ENCODE data around the gene ARMC3. TPM values are rescaled to one million over a fixed set of nuclear protein-coding genes. Genes with fewer than 3 reads are reported as not detected.
"Not testable (repeated sequence)": the region's sequence is repeated elsewhere in the genome, so short reads cannot be mapped to it uniquely, and the experiment has no call there.

ARMC3 gene
- total RNA-seq, 1 donor from 2014 or later = 1.1 TPM

DNA sequence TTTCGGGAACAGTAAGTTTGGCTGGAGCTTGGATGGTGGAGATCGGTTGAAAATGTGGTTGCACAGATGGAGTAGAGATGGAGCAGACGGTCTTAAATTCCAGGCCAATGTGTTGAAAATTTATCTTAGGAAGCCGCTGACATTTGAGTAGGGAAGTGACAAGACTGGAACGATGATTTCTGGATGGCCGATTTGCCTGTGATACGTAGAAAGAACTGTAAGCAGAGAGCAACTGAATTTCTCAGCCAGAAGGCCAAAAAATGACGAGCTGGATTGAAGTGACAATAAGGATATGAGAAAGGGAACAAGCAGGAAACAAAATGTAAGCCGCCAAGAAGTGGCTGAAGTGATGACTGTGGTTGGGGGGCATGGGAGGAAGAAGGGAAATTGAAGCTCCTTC lies 687 bp upstream of the ARMC3 start:
- no peak for DNase-seq (ENCODE audit: low read depth)

GRCh38 chr10:22929053-22929452 lies 1.2 kb downstream of the ARMC3 start:
- DNase-seq (ENCODE audit: low read depth) = not testable (repeated sequence)

DNA sequence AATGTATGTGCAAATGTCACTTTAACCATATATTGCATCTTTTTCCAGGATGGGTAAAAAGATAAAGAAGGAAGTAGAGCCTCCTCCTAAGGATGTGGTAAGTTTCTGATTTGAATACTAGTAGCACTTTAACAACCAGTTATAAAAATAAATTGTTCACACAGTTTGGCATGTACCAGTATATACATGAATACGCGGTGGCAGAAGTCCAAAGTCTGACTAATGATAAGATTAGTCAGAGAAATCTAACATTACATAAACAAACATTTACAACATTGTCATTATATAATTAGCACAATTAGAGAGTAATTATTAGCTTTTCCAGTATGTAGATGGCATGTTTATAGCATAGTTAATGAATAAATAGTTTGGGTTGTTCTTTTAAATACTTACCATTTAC lies 4.1 kb downstream of the ARMC3 start:
- DNase-seq (ENCODE audit: low read depth) = peak; percentile 71

DNA sequence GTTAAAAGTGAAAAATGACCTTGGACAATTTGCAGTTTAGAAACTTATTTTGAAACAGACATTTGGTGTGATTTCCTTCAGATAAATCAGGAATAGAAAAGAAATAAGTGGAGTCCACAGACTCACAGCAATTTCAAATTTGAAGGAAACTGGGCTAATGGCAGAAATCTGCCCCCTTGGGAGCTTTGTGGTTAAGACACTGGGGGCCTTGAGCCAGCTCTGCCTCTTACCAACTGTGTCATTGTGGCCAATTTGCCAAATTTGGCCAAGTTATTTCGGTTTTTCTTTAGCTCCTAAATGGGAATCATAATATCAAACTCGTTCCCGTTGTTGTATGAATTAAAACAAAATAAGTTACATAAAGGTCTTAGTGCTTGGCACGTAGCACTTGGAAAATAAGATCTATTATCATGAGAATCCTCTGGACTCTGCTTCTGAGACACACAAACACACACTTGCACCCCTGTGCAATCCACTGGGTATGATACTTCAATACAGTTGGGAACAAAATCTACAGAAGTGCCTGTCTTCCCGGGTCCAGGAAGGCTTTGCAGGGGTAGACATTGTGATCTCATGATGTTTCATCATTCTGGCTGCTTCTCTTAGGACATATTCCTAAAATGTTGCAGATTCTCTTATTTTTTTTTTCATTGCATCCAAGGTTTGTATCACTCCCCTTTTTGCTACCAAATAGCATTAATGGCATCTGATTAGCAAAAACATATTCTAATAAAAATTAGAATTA lies 4.9 kb downstream of the ARMC3 start:
- no peak for DNase-seq (ENCODE audit: low read depth)

- no peak for DNase-seq (ENCODE audit: low read depth)
Observed at GRCh38 chr10:22934726-22935125, 6.9 kb downstream of the ARMC3 start.

DNA sequence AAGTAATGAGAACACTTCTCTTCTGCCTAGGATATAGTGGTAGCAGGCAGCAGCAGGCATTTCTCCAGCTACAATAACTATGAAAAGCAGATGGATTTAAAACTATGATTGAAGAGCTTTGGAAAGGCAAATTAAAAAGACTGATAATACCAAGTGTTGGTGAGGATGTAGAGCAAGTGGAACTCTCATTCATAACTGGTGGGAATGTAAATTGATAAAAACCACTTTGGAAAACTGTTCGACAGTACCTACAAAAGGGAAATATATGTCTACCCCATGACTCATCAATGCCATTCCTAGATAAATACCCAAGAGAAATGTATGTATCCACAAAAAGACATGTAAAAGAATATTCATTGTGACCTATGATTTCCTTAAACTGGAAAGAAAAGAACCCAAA lies 14.6 kb downstream of the ARMC3 start:
- no peak for DNase-seq (ENCODE audit: low read depth)

- DNase-seq (ENCODE audit: low read depth) = no peak
Observed at GRCh38 chr10:22945934-22946673, 18.3 kb downstream of the ARMC3 start.

DNA sequence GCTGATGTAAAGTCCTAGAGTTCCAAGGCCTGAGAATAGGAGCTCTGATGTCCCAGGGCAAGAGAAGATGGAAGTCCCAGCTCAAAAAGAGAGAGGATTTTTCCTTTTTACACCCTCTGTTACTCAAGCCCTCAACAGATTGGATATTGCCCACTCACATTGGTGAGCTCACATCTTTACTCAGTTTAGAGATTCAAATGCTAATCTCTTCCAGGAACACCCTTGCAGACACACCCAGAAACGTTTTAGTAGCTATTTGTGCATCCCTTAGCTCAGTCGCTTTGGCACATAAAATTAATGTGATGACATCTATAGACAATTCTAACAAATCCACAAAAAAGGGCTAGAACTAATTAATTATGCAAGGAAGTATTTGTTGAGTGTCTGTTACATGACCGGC lies 27.1 kb downstream of the ARMC3 start:
- DNase-seq (ENCODE audit: low read depth) = no peak

GRCh38 chr10:22958338-22958737 lies 30.5 kb downstream of the ARMC3 start:
- peak; percentile 49 for DNase-seq (ENCODE audit: low read depth)

DNA sequence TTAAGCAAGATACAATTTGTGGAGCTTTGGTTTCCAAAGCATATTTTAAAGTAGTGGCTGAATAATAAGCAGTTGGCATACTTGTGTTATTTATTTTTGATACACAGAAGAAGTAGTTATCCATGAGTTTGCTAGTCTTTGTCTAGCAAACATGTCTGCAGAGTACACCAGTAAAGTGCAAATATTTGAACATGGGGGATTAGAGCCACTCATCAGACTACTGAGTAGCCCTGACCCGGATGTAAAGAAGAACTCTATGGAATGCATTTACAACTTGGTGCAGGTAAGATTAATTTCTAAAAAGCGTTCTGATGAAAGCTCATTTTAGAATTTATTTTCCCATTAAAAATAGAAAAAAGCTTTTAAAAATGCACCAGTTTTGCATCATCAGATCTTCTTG lies 31.4 kb downstream of the ARMC3 start:
- no peak for DNase-seq (ENCODE audit: low read depth)

DNA sequence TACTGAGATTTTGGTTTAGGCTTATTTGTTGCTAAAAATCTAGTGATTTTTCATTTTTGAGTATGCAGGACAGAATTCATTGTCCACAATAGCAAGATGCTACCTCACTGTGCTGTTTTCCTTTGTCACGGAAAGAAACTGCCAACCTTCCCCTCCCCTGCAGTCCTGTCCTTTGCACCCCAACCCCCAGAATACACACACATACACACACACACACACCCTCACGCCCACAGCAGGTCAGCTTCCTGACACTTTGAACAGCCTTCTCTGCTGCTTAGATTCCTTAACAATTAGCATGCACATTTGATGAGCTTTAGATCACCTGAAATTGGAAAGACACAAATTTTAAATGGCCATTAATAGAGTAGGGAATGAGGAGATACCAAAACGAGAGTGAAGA lies 32.1 kb downstream of the ARMC3 start:
- DNase-seq (ENCODE audit: low read depth) = no peak

- DNase-seq (ENCODE audit: low read depth) = no peak
Observed at GRCh38 chr10:22962817-22963216, 35.0 kb downstream of the ARMC3 start.

- DNase-seq (ENCODE audit: low read depth) = no peak
Observed at GRCh38 chr10:22969704-22970103, 41.9 kb downstream of the ARMC3 start.

DNA sequence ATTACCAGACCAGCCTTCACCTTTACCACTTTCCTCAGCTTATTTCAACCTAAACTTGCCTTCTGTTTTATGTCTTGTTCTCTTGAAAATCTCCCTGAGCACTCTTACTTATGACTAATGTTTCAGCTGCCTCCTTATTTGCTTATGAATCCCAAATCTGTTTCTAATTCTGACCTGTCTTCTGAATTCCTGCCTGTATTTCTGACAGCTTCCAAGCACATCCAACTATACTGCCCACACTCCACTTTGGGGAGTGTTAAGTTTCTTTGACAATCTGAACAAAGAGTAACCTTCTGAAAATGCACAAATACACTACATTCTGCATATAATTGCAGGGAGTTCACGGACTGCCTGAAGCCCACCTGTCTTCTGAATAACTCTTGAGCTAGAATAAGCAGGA lies 48.7 kb downstream of the ARMC3 start:
- DNase-seq (ENCODE audit: low read depth) = no peak

GRCh38 chr10:22977751-22978150 lies 49.9 kb downstream of the ARMC3 start:
- peak; percentile 3 for DNase-seq (ENCODE audit: low read depth)

- DNase-seq (ENCODE audit: low read depth) = no peak
Observed at GRCh38 chr10:22978287-22978686, 50.4 kb downstream of the ARMC3 start.

GRCh38 chr10:22978918-22979317 lies 51.1 kb downstream of the ARMC3 start:
- DNase-seq (ENCODE audit: low read depth) = no peak

- no peak for DNase-seq (ENCODE audit: low read depth)
Observed at GRCh38 chr10:22980822-22981221, 53.0 kb downstream of the ARMC3 start.

GRCh38 chr10:22984066-22984465 lies 56.2 kb downstream of the ARMC3 start:
- DNase-seq (ENCODE audit: low read depth) = no peak

GRCh38 chr10:22986771-22987542 lies 59.1 kb downstream of the ARMC3 start:
- peak; percentile 60 for DNase-seq (ENCODE audit: low read depth)

GRCh38 chr10:22988581-22989360 lies 60.9 kb downstream of the ARMC3 start:
- peak; percentile 36 for DNase-seq (ENCODE audit: low read depth)

DNA sequence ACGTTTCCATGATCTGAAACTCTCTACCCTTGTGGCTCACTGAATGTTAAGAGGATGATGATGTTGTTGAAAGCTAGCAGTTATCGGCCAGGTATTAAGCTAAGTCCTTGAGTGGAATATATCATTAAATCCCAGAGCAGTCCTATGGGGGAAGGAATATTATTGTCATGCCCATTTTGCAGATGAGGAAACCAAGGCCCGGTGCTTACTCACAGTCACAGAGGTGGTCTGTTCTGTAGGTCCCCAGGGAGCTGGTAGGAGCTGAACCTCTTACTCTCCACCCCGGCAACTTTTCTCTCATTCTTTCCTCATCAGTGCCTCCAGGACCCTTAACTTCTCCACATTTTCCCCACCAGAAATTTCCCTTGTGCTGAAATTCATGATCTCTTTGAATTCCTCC lies 62.6 kb downstream of the ARMC3 start:
- DNase-seq (ENCODE audit: low read depth) = no peak
